Measurements from ENCODE around the gene SSTR4.

The SSTR4 gene

DNA sequence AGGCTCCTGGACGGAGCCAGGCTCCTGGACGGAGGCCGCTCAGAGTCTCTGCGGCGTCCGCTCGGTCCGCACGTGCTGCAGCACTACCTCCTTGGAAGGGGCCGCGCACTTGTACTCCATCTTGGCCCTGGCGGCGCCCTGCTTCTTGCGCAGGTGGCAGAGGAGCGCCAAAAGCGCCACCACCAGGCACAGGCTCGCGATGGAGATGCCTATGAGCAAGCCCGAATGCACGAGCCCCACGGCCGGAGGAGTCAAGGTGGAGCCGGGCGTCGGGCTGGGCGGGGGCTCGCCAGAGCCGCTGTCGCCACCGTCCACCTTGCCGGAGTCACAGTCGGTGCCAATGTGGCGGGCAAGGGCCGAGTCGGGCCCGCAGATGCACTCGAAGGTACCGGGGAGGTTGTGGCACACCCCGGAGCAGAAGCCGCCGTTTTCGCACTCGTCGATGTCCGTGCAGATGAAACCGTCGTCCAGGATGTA lies 12.7 kb downstream of the SSTR4 start:
- peaks cover 4% of the 10 kb centered on the region for H3K9me3 Mint-ChIP-seq
- TF ChIP-seq, protein P1, sequence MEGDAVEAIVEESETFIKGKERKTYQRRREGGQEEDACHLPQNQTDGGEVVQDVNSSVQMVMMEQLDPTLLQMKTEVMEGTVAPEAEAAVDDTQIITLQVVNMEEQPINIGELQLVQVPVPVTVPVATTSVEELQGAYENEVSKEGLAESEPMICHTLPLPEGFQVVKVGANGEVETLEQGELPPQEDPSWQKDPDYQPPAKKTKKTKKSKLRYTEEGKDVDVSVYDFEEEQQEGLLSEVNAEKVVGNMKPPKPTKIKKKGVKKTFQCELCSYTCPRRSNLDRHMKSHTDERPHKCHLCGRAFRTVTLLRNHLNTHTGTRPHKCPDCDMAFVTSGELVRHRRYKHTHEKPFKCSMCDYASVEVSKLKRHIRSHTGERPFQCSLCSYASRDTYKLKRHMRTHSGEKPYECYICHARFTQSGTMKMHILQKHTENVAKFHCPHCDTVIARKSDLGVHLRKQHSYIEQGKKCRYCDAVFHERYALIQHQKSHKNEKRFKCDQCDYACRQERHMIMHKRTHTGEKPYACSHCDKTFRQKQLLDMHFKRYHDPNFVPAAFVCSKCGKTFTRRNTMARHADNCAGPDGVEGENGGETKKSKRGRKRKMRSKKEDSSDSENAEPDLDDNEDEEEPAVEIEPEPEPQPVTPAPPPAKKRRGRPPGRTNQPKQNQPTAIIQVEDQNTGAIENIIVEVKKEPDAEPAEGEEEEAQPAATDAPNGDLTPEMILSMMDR (IDR thresholded peaks at IDR 0.05; ENCODE audit: unreplicated experiment in 3 of 3): no peak
- no peaks in the 10 kb centered on the region for H3K36me3 Mint-ChIP-seq (ENCODE audit: low read depth)
- peak overlapping the region; percentile 46 to 60 (median 48) for H3K4me3 Mint-ChIP-seq
- H3K27ac Mint-ChIP-seq: no peak overlapping the region
- peaks cover 91% of the 10 kb centered on the region for H3K27me3 Mint-ChIP-seq (ENCODE audit: low read depth)
- H3K4me1 Mint-ChIP-seq: peaks cover 31% of the 10 kb centered on the region

DNA sequence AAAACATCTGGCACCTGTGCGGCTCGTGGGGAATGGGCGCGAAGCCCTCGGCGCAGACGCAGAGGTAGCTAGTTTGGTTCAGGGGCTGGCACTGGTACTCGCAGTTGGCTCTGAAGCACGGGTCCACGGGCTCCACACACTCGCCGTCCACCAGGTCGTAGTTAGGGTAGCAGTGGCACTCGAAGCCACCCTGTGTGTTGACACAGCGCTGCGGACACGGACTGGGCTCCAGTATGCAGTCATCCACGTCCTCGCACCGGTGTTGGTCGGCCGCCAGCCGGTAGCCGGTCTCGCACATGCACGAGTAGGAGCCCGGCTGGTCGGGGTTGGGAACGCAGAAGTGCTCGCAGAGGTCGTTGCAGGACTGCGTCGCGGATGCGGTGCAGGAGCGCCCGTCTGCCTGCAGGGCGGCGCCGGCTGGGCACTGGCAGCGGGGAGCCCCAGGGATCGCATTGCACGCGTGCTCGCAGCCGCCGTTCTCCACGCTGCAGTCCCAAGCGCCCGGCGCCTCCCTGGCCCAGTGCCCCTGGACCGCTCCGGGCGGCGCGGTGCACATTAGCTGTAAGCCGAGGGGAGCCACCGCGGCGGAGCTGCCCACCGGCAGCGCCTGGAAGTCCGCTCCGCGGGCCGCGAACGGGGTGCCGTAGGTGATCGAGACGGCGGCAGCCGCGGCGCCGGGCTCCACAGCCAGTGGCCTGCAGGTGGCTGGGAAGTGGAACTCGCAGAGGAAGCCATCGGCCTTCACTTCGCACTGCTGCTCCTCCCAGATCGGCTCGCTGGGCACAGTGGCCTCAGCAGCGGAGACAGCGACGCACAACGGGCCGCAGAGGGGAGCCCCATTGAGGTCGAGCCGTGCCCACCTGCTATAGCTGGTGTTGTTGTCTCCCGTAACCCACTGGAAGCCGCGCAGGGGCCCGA lies 13.4 kb downstream of the SSTR4 start:
- peaks cover 4% of the 10 kb centered on the region for H3K9me3 Mint-ChIP-seq
- H3K4me1 Mint-ChIP-seq: peaks cover 31% of the 10 kb centered on the region
- H3K27me3 Mint-ChIP-seq (ENCODE audit: low read depth): peaks cover 91% of the 10 kb centered on the region
- TF ChIP-seq, protein P1 (IDR thresholded peaks at IDR 0.05; ENCODE audit: unreplicated experiment in 3 of 3): peak in 2 of 3 experiments; percentile 31 to 42
- H3K27ac Mint-ChIP-seq: no peak overlapping the region
- no peaks in the 10 kb centered on the region for H3K36me3 Mint-ChIP-seq (ENCODE audit: low read depth)
- H3K4me3 Mint-ChIP-seq: peak overlapping the region; percentile 72

DNA sequence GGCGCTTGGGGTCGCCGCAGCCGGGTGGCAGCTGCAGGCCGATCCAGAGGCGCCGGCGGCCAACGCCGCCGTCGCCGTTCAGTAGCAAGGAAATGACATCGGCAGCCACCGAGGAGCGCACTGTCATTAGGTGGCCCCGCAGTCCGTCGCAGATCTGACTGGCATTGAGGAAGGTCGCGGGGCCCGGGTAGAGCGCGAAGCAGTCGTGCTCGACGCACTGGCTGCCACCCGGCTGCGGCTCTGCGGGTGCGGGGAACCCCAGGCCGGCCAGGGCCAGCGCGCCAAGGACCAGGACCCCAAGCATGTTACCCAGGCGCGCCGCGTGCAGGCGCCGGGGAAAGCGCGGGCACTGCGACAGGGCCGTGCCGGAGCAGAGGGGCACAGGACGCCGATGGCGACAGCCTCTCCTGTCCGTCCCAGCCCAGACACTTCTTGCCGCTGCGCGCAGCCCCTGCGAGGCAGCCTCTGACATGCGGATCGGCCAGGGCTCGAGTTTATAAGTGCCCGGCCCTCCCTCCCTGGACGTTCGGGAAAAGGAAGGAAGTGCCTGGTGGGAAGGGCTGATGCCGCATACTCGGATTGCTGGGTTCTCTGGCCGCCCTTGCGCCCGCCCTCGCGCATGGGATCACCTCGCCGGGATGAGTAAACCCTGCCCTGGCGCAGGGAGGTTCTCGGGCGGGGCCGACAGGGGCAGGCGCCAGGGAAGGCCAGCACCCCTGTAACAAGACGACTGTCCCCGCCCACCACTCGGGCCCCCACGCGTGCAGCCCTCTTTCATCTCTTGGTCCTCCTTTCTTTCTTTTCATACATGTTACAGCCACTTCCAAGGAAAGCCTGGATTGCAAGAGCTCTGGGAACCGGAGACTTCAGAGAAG lies 14.3 kb downstream of the SSTR4 start, which contains the start of gene THBD:
THBD (minus strand) TSS at position 472 of the 875 bp plus-strand sequence; CDS start at position 304, 168 bp downstream.
- Mint-ChIP-seq H3K27me3 (ENCODE audit: low read depth) (peaks cover 90% of the 10 kb centered on the region), H3K4me3 (peak within 1 kb of the TSS; percentile 91 to 94 (median 92)), H3K4me1 (peaks cover 31% of the 10 kb centered on the region), H3K27ac (peak within 1 kb of the TSS in 1 of 3 experiments; percentile 5), H3K9me3 (peaks cover 4% of the 10 kb centered on the region), H3K36me3 (ENCODE audit: low read depth) (no peaks in the 10 kb centered on the region)
- TF ChIP-seq, protein P1 (IDR thresholded peaks at IDR 0.05; ENCODE audit: unreplicated experiment in 3 of 3): no peak

DNA sequence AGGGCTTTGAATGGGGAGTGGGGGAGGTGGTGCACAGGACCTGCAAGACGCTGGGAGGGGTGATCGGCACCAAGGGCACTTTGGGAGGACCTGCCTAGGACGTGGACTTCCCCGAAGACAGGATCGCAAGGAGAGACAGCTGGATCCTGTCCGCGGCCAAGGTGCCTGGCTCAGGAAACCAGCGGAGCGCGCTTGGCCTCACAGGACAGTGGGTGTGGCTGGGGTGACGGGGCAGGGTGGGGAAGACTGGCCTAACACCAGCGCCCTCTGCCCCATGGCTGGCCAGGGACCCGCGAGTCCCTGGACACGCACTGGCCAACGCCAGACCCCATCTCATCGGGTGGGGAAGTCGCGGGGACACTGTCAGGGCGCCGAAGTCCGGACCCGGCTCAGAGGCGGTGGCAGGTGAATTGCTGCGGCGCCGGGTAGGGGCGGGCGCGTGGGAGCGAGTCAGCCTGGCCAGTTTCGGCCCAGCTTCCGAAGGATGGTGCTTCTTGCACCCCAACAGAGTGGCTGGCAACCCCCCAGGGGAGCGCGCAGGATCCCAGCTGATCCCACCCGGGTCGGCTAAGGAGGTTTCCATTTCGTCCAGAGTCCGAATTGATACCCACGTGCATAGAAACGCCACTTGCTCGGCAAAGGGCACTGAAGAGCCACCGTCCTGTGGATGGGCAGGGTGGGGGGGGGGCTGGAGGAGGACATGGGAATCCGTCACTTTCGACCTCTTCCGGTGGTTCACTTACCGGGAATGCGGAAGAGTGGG lies 15.1 kb downstream of the SSTR4 start:
- H3K36me3 Mint-ChIP-seq (ENCODE audit: low read depth): no peaks in the 10 kb centered on the region
- peak overlapping the region; percentile 91 to 94 (median 92) for H3K4me3 Mint-ChIP-seq
- TF ChIP-seq, protein P1 (IDR thresholded peaks at IDR 0.05; ENCODE audit: unreplicated experiment in 3 of 3): no peak
- peaks cover 26% of the 10 kb centered on the region for H3K4me1 Mint-ChIP-seq
- peaks cover 4% of the 10 kb centered on the region for H3K9me3 Mint-ChIP-seq
- peaks cover 85% of the 10 kb centered on the region for H3K27me3 Mint-ChIP-seq (ENCODE audit: low read depth)
- peak overlapping the region in 2 of 3 experiments; percentile 5 to 74 for H3K27ac Mint-ChIP-seq

Measured in nephron (organoid).